PC-3 (cell line): ENCODE measurements around the gene RBFOX2.

Experiments used
- CTCF ChIP-seq: fragments of 300-600 bp; sonication (generic); conservative IDR thresholded peaks from 2 replicates; pipeline ENCODE4 v1.5.1; 2017; ENCODE audit warnings: antibody characterized with exemption, low read depth, mild to moderate bottlenecking, low read length
- EZH2 ChIP-seq: fragments of 300-600 bp; sonication (generic); IDR thresholded peaks from one replicate; pipeline ENCODE4 v1.6.1; 2017; ENCODE audit warnings: antibody characterized with exemption, mild to moderate bottlenecking, low read length; ENCODE audit not compliant: unreplicated experiment

GRCh38 chr22:36042240-36042639 lies 13.6 kb upstream of the RBFOX2 start:
- TF ChIP-seq EZH2 (no peak), CTCF (no peak)
